ENCODE data around the gene HNF1B. TPM values are rescaled to one million over a fixed set of nuclear protein-coding genes. Genes with fewer than 3 reads are reported as not detected.

HNF1B gene
- total and polyA plus RNA-seq, 10 of the 15 experiments (the other 5 are each of a cell fraction or from before 2014, with no cell fraction given) = 0.51 to 12.7 (median 1.9) TPM

GRCh38 chr17:37791447-37792399, 46.9 kb upstream of the HNF1B start (continued):
- TF ChIP-seq ZSCAN29 (IDR thresholded peaks at IDR 0.05) (0 out of 2 replicates have a peak, but pooled peaks have one; percentile 29), SMC3 (IDR thresholded peaks at IDR 0.05; ENCODE audit: borderline replicate concordance, low read length) (peak; percentile 87; the same call in 1 of the 2 replicates), RUNX3 (IDR thresholded peaks at IDR 0.05; ENCODE audit: low read length) (peak; percentile 61), ZBTB11 (CRISPR knock-in tag; IDR thresholded peaks at IDR 0.05) (no peak)

- no TSS peak for BruUV-seq (replicated peaks)
- Histone ChIP-seq H2AFZ (ENCODE audit: control insufficient read depth, low read depth, low read length) (no peak overlapping the region), H3K9me3 (replicated peaks; ENCODE audit: control insufficient read depth, insufficient read depth, low read length) (no peaks in the 10 kb centered on the region), H3K4me3 (no peak overlapping the region), H3K4me1 (ENCODE audit: control insufficient read depth, insufficient read depth, low read length) (no peaks in the 10 kb centered on the region), H3K36me3 (ENCODE audit: control insufficient read depth in 2 of 2, insufficient read depth in 2 of 2, low read length in 1 of 2) (no peaks in the 10 kb centered on the region), H4K20me1 (ENCODE audit: control insufficient read depth, insufficient read depth) (no peaks in the 10 kb centered on the region), H3K9ac (ENCODE audit: control insufficient read depth, insufficient read depth, low read length) (no peak overlapping the region), H3K27me3 (replicated peaks in 1 of 2; ENCODE audit: control insufficient read depth in 2 of 2, insufficient read depth in 2 of 2, low read length in 1 of 2) (no peaks in the 10 kb centered on the region), H3K27ac (ENCODE audit: control insufficient read depth, insufficient read depth) (no peak overlapping the region), H3K4me2 (ENCODE audit: control insufficient read depth, insufficient read depth) (no peak overlapping the region), H3K79me2 (ENCODE audit: control insufficient read depth, insufficient read depth, low read length) (no peaks in the 10 kb centered on the region)
- no peak for DNase-seq (ENCODE audit: low read depth, low spot score)
- in situ Hi-C loops (cut with MboI) = loop anchor here (5.0 to 10.0 kb wide), 4 partner anchors 55 to 268 kb away; no protein-coding TSS in a partner anchor
- no peak for FAIRE-seq
- RAD21 ChIA-PET (ENCODE audit: unreplicated experiment) = interaction anchor here (0.6 to 4.2 kb wide), 11 partner anchors 10 to 715 kb away, joined by 3 to 33 read pairs (median 4); partner anchors contain the start of gene HNF1B
- intact Hi-C loops (cut with micrococcal nuclease; ENCODE audit: unreplicated experiment) = loop anchor here (5.0 kb wide), 2 partner anchors 138 to 183 kb away; partner anchors contain the start of gene SYNRG
- no peak for ATAC-seq
- SMC1A ChIA-PET (ENCODE audit: uncharacterized antibody, unreplicated experiment) = interaction anchor here (0.6 to 5.7 kb wide), 14 partner anchors 10 to 180 kb away, joined by 3 to 41 read pairs (median 15); partner anchors contain the start of genes HNF1B and SYNRG
- 80% methylated on average over 9 of the region's 9 CpGs for WGBS (ENCODE audit: insufficient coverage, insufficient replicate concordance, low lambda C conversion rate, missing lambda C conversion rate)
- CTCF ChIA-PET = interaction anchor here (0.6 to 8.3 kb wide), 21 partner anchors 8 to 263 kb away, joined by 3 to 97 read pairs (median 11); partner anchors contain the start of gene DDX52
- POLR2A ChIA-PET = interaction anchor here (2.0 kb wide), 1 partner anchor 44 kb away, joined by 8 read pairs; the partner anchor contains the start of gene HNF1B
- no peak for TF ChIP-seq CHD4 (IDR thresholded peaks at IDR 0.05)
- no peak for TF ChIP-seq FOXK2 (IDR thresholded peaks at IDR 0.05)
- no peak for TF ChIP-seq ZBTB40 (IDR thresholded peaks at IDR 0.05; ENCODE audit: borderline replicate concordance)
- TF ChIP-seq MTA3 (IDR thresholded peaks at IDR 0.05; ENCODE audit: borderline replicate concordance, low read length) = no peak
Measured at GRCh38 chr17:37789771-37790541, 45.1 kb upstream of the HNF1B start.
